ENCODE results near the gene KCNK6. TPM values are rescaled to one million over a fixed set of nuclear protein-coding genes. Genes with fewer than 3 reads are reported as not detected.

KCNK6 gene
- total and polyA plus RNA-seq, 2 experiments from 2014 or later, result 9.0 to 14.6 TPM

GRCh38 chr19:38277969-38278680 is 41.5 kb upstream of the KCNK6 start:
- H2AFZ ChIP-seq, result no peak overlapping the region
- peaks cover 13% of the 10 kb centered on the region; the same call in 1 of the 2 replicates for H3F3A ChIP-seq (replicated peaks; ENCODE audit: low read depth)
- H3K9me2 ChIP-seq (ENCODE audit: insufficient read depth), result no peaks in the 10 kb centered on the region
- peak overlapping the region; percentile 76 for H3K27ac ChIP-seq (ENCODE audit: low read depth)
- H3K36me3 ChIP-seq (ENCODE audit: insufficient read depth), result no peaks in the 10 kb centered on the region
- H3K36me3 Mint-ChIP-seq (ENCODE audit: low read depth), result peaks cover 15% of the 10 kb centered on the region; the same call in 2 of the 3 replicates
- peaks cover 100% of the 10 kb centered on the region for H3K79me2 ChIP-seq (replicated peaks; ENCODE audit: insufficient read depth)
- no peaks in the 10 kb centered on the region; the same call in 2 of the 3 replicates for H3K4me1 Mint-ChIP-seq
- no peaks in the 10 kb centered on the region for H3K4me1 ChIP-seq (ENCODE audit: insufficient read depth)
- H3K4me3 ChIP-seq, result no peak overlapping the region
- DNase-seq (ENCODE audit: low spot score) (no peak), ATAC-seq (no peak; the same call in 2 of the 3 replicates)
- H3K9me3 Mint-ChIP-seq, result no peaks in the 10 kb centered on the region
- no peaks in the 10 kb centered on the region for H3K27me3 Mint-ChIP-seq (ENCODE audit: insufficient read depth, low read depth, poor library complexity)
- H3K4me3 Mint-ChIP-seq, result no peak overlapping the region
- no peak overlapping the region for H3K27ac Mint-ChIP-seq
- no peak for TF ChIP-seq POLR2AphosphoS5 (IDR thresholded peaks at IDR 0.05; ENCODE audit: low read depth)
- TF ChIP-seq ETS1 (IDR thresholded peaks at IDR 0.05), result no peak
- TF ChIP-seq, protein P1, sequence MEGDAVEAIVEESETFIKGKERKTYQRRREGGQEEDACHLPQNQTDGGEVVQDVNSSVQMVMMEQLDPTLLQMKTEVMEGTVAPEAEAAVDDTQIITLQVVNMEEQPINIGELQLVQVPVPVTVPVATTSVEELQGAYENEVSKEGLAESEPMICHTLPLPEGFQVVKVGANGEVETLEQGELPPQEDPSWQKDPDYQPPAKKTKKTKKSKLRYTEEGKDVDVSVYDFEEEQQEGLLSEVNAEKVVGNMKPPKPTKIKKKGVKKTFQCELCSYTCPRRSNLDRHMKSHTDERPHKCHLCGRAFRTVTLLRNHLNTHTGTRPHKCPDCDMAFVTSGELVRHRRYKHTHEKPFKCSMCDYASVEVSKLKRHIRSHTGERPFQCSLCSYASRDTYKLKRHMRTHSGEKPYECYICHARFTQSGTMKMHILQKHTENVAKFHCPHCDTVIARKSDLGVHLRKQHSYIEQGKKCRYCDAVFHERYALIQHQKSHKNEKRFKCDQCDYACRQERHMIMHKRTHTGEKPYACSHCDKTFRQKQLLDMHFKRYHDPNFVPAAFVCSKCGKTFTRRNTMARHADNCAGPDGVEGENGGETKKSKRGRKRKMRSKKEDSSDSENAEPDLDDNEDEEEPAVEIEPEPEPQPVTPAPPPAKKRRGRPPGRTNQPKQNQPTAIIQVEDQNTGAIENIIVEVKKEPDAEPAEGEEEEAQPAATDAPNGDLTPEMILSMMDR (conservative IDR thresholded peaks at IDR 0.05; ENCODE audit: low read depth in 2 of 2), result no peak
- TF ChIP-seq REST (IDR thresholded peaks at IDR 0.05; ENCODE audit: unreplicated experiment), result no peak
- TF ChIP-seq ZNF331 (CRISPR knock-in tag; IDR thresholded peaks at IDR 0.05; ENCODE audit: low read depth), result no peak
- TF ChIP-seq JUNB (IDR thresholded peaks at IDR 0.05; ENCODE audit: unreplicated experiment), result no peak
- TF ChIP-seq ZNF114 (CRISPR knock-in tag; IDR thresholded peaks at IDR 0.05), result no peak
- TF ChIP-seq NANOG (IDR thresholded peaks at IDR 0.05; ENCODE audit: borderline replicate concordance), result no peak
- TF ChIP-seq EZH2phosphoT487 (IDR thresholded peaks at IDR 0.05; ENCODE audit: unreplicated experiment), result no peak
- no peak for TF ChIP-seq ZNF462 (CRISPR knock-in tag; IDR thresholded peaks at IDR 0.05)
- TF ChIP-seq EZH2 (IDR thresholded peaks at IDR 0.05; ENCODE audit: low read depth, unreplicated experiment), result no peak
- no peak for TF ChIP-seq CREB1 (CRISPR knock-in tag; IDR thresholded peaks at IDR 0.05; ENCODE audit: low read depth)
- no peak for TF ChIP-seq STAT1 (IDR thresholded peaks at IDR 0.05; ENCODE audit: unreplicated experiment)
- H3K4me2 ChIP-seq, result no peak overlapping the region
- H3K27me3 ChIP-seq (ENCODE audit: insufficient read depth), result no peaks in the 10 kb centered on the region
- peaks cover 82% of the 10 kb centered on the region for H4K20me1 ChIP-seq (replicated peaks; ENCODE audit: insufficient read depth)

Measured in GM23338 (cell line).